GM13976 (cell line): ENCODE data around the gene YBX2.
A peak's percentile ranks its signal among the peaks of the same experiment; 100 is the strongest.
"Not testable (repeated sequence)": the region's sequence is repeated elsewhere in the genome, so short reads cannot be mapped to it uniquely, and the experiment has no call there.

Source experiments
- DNase-seq: peaks from one replicate; pipeline ENCODE4 v3.0.0; 2012; ENCODE audit warnings: low spot score
- in situ Hi-C: fragments of 300-500 bp; cut with MboI; formaldehyde crosslinking; loops from one replicate; pipeline ENCODE4 v1.12.0; 2022; ENCODE audit warnings: low sequenced_read_pairs, mixed read lengths, inconsistent platforms; ENCODE audit not compliant: unreplicated experiment
- TF ChIP-seq, protein P1 (sequence below): IDR thresholded peaks from 2 replicates; pipeline ENCODE4 v1.5.1; 2012; ENCODE audit warnings: borderline replicate concordance, mild to moderate bottlenecking; ENCODE audit not compliant: insufficient read depth; ENCODE audit errors: extremely low read depth, missing control alignments, control extremely low read depth

YBX2 gene

DNA sequence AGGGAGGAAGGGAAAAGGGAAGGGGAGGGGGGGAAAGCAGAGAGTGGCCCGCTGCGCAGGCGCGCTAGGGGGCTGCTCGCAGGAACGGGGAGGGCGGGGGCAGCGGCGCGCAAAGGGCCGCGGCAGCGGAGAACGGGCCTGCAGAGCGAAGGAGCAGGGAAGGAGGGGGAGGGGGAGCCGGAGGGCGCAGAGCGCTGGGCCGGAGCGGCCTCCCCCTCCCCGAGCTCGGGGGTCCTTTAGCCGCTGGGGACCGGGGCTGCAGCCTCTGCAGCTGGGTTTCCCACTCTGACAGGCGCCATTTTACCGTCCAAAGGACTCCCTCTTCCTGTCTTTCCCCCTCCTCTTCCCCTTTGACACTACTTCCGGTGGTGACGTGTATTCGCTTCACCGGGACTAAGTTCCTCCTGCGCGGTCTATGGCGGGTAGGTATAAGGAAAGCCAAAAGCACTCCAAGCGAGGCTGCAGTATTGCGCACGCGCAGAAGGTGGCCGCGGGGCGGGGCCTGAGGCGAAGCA, 42.7 kb downstream of the YBX2 start, which contains the start of gene CTDNEP1:
CTDNEP1 (minus strand) TSS at position 74 of the 515 bp plus-strand sequence. CDS start 438 bp downstream, outside the sequence.
- DNase-seq, result peak; percentile 80
- in situ Hi-C loops, result no loop called here
- TF ChIP-seq, protein P1, sequence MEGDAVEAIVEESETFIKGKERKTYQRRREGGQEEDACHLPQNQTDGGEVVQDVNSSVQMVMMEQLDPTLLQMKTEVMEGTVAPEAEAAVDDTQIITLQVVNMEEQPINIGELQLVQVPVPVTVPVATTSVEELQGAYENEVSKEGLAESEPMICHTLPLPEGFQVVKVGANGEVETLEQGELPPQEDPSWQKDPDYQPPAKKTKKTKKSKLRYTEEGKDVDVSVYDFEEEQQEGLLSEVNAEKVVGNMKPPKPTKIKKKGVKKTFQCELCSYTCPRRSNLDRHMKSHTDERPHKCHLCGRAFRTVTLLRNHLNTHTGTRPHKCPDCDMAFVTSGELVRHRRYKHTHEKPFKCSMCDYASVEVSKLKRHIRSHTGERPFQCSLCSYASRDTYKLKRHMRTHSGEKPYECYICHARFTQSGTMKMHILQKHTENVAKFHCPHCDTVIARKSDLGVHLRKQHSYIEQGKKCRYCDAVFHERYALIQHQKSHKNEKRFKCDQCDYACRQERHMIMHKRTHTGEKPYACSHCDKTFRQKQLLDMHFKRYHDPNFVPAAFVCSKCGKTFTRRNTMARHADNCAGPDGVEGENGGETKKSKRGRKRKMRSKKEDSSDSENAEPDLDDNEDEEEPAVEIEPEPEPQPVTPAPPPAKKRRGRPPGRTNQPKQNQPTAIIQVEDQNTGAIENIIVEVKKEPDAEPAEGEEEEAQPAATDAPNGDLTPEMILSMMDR, result no peak

DNA sequence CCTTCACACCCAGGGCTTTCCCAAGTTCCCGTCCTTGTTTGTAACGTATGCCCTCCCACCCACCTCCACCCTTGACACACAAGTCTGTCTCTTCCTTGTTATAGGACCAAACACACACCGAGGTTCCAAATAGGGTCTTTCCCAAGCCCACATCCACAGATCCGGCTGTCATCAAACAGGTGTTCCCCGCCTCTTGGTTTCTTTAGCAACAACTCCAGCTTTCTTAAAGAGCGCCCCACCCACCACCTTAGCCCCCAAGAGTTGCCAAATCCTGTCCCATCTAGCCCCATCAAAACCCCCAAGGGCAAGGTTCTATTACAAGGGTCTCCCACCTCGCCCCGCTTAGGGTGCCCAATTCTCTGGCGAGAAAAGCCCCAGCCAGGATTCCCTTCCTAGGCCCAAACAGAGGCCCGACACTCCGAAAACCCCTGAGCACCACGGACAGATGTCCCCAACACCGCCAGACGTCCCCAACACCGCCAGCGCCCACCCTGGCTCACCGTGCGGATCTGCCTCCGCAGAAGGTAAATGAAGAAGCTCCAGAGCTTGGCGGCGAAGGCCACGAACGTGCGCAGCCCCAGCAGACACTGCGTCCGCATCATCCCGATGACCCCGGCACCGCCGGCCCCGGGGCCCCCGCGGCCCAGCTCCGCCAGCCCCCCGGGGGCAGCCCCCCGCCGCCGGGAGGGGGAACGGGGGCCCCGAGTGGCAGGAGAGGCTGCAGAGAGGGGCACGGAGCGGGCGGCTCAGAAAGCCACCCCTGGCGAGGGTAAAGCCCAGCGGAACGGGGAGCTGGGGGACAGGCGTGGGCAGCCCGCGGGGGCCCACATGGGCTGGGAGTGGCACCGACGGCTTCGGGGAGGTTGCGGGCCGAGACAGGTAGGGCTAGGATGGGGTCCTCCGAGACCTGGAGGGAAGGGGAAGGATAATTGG, 43.5 kb downstream of the YBX2 start:
- in situ Hi-C loops, result no loop called here
- TF ChIP-seq, protein P1, result no peak
- no peak for DNase-seq

DNA sequence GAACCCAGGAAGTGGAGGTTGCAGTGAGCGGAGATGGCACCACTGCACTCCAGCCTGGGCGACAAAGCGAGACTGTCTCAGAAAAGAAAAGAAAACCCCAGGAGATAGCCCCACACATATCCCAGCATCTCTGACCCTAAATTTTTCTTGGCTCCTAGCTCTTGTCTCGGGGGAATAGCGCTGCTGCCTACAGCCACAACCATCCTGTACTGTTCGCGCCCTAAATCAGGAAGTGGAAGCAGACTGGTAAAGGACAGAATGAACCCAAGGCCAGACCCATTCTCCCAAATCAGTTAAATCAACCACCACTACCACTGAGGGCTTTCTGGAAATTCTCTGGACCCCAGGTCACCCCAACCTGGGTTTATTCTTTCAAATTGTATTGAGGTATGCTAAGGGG, 44.6 kb downstream of the YBX2 start:
- DNase-seq, result no peak
- TF ChIP-seq, protein P1, result no peak
- in situ Hi-C loops, result no loop called here

DNA sequence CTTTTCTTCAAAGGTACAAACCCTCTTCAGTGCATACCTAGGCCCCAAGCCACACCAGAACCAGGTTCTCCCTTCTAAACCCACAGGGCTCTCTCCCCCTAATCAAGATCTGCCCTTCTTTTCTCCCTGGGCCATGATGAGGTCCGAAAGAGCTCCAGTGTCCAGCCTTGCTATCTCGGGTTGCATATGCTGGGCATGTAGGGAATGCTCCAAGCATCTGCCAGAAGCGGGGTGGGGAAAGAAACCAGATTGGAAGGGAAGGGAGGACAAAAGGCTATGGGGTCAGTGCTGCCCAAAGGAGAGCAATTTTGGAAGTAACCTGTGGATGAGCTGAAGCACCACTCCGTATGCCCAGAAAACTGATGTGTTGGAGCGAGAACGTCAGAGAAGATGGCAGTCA, 45.2 kb downstream of the YBX2 start:
- TF ChIP-seq, protein P1, result no peak
- DNase-seq, result no peak
- in situ Hi-C loops, result no loop called here

DNA sequence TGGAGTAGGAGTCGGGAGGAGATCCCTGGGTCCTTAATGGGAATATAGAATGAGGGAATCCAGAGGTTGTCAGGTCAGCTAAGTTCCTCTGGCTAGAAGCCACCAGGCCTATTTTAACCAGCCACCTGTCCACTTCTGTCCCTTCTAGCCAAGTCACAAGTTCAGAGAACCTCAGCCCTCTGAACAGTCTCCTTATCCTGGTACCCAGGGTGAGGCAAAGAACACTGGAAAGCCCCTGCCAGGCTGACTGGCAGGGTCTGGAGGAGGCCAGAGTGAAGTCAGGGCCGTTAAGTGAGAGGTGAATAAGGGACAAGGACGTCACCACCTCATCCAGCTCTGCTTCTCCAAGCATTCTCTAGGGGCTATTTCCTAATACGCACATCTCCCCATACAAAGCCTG, 45.6 kb downstream of the YBX2 start:
- TF ChIP-seq, protein P1, result no peak
- in situ Hi-C loops, result no loop called here

DNA sequence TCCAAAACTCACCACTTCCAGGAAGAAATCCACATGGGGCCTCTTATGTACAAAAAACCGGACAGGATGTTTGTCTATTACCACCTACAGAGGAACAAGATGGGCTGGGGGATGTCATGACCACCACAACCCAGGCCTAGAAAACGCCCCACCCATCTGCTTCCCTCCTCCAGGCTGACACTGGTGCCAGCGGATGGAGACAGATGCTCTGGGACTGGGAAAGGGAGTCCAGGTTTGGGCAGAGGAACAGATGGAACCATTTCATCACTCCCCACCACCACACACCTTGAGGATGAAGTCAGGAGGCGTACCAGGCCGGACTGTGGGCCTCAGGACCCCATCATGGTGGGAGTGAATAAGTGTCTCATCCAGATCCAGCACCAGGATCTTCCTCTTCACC, 47.7 kb downstream of the YBX2 start:
- in situ Hi-C loops, result no loop called here
- DNase-seq, result no peak
- TF ChIP-seq, protein P1, result no peak

More for the DNA sequence above, 45.6 kb downstream of the YBX2 start:
- DNase-seq, result no peak

DNA sequence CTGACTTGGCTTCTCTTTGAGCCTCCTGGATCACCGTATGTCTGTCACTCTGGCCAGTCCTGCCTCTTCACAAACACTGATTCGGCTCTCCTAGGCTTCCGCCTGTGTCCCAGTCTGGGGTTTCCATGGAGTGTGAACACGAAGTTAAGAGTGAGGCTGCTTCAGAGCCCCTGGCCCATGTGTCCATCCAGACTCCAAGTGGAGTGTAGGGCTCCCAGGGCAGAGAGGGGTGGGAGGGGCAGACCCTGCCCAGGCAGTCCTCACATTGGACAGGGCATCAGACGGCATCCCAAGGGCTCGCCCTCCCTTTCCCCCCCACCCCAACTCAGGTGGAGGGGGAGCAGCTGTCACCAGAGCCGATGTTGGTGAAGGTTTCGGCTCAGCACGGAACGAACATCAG, 50.6 kb downstream of the YBX2 start:
- DNase-seq, in situ Hi-C loops: not testable (repeated sequence)
